ENCODE results near the gene CLIP2.
"Not testable (repeated sequence)": the region's sequence is repeated elsewhere in the genome, so short reads cannot be mapped to it uniquely, and the experiment has no call there.

The CLIP2 gene

DNA sequence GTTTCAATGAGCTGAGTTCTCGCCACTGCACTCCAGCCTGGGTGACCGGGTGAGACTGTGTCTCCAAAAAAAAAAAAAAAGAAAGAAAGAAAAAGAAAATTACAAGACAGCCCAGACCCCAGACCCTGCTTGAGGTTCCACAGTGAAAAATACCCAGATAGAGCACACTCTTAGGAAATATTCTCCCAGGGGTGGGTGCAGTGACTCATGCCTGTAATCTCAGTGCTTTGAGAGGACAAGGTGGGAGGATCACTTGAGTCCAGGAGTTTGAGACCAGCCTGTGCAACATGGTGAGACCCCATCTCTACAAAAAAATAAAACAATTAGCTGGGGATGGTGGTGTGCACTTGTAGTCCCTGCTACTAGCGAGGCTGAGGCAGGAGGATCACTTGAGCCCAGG lies 123.4 kb downstream of the CLIP2 start:
- H3K9me3 ChIP-seq (ENCODE audit: insufficient read depth, low read length, severe bottlenecking): no peaks in the 10 kb centered on the region
- H3K27me3 ChIP-seq (ENCODE audit: insufficient read depth, low read length, poor library complexity): no peaks in the 10 kb centered on the region
- H3K79me2 ChIP-seq (ENCODE audit: insufficient read depth, low read length): no peaks in the 10 kb centered on the region
- no peak overlapping the region for H3K4me3 ChIP-seq (ENCODE audit: low read depth in 1 of 2, low read length in 2 of 2)
- no peaks in the 10 kb centered on the region for H3K36me3 ChIP-seq (ENCODE audit: insufficient read depth, low read length)
- ATAC-seq (ENCODE audit: insufficient read depth, low read depth): no peak
- H4K20me1 ChIP-seq (ENCODE audit: insufficient read depth, low read length): no peaks in the 10 kb centered on the region
- H3K4me1 ChIP-seq (ENCODE audit: insufficient read depth, low read length): no peaks in the 10 kb centered on the region
- H3K9ac ChIP-seq (ENCODE audit: low read depth, low read length): no peak overlapping the region
- no peak overlapping the region for H3K27ac ChIP-seq (ENCODE audit: low read length)
- no peak overlapping the region for H2AFZ ChIP-seq (ENCODE audit: low read depth, low read length)
- no peak for TF ChIP-seq EZH2 (IDR thresholded peaks at IDR 0.05; ENCODE audit: borderline replicate concordance, low read depth, low read length, severe bottlenecking)
- TF ChIP-seq, protein P1, sequence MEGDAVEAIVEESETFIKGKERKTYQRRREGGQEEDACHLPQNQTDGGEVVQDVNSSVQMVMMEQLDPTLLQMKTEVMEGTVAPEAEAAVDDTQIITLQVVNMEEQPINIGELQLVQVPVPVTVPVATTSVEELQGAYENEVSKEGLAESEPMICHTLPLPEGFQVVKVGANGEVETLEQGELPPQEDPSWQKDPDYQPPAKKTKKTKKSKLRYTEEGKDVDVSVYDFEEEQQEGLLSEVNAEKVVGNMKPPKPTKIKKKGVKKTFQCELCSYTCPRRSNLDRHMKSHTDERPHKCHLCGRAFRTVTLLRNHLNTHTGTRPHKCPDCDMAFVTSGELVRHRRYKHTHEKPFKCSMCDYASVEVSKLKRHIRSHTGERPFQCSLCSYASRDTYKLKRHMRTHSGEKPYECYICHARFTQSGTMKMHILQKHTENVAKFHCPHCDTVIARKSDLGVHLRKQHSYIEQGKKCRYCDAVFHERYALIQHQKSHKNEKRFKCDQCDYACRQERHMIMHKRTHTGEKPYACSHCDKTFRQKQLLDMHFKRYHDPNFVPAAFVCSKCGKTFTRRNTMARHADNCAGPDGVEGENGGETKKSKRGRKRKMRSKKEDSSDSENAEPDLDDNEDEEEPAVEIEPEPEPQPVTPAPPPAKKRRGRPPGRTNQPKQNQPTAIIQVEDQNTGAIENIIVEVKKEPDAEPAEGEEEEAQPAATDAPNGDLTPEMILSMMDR (IDR thresholded peaks at IDR 0.05; ENCODE audit: borderline replicate concordance, extremely low read depth, low read length, poor library complexity, severe bottlenecking): no peak
- no peak for DNase-seq
- H3K4me2 ChIP-seq (ENCODE audit: insufficient read depth, low read length): no peak overlapping the region

DNA sequence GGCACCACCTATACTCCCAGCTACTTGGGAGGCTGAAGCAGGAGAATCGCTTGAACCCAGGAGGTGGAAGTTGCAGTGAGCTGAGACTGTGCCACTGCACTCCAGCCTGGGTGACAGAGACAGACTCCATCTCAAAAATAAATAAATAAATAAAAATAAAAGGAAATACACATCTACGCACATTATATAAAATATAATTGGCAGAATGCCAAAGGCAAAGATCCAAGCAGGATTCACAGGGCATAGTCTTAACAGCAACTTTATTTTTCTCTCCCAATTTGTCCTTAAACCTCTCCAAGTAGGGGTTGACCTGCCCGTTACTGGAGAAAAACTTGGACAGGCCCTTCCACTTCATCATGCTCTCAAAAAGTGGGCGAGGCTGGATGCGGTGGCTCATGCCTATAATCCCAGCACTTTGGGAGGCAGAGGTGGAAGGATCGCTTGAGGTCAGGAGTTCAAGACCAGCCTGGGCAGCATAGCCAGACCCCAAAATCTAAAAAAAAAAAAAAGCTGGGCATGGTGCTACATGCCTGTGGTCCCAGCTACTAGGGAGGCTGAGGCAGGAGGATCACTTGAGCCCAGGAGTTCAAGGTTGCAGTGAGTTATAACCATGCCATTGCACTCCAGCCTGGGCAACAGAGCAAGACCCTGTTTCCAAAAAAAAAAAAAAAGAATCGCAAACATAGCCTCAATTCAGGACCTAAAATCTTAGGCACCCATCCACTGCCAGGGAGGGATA lies 125.6 kb downstream of the CLIP2 start:
- H3K27ac ChIP-seq (ENCODE audit: low read length); DNase-seq; H3K9me3 ChIP-seq (ENCODE audit: insufficient read depth, low read length, severe bottlenecking); H3K27me3 ChIP-seq (ENCODE audit: insufficient read depth, low read length, poor library complexity); ATAC-seq (ENCODE audit: insufficient read depth, low read depth); H3K4me2 ChIP-seq (ENCODE audit: insufficient read depth, low read length); H2AFZ ChIP-seq (ENCODE audit: low read depth, low read length); H3K9ac ChIP-seq (ENCODE audit: low read depth, low read length); H3K79me2 ChIP-seq (ENCODE audit: insufficient read depth, low read length); H3K4me1 ChIP-seq (ENCODE audit: insufficient read depth, low read length); H3K4me3 ChIP-seq (ENCODE audit: low read depth in 1 of 2, low read length in 2 of 2); H4K20me1 ChIP-seq (ENCODE audit: insufficient read depth, low read length); H3K36me3 ChIP-seq (ENCODE audit: insufficient read depth, low read length): not testable (repeated sequence)

DNA sequence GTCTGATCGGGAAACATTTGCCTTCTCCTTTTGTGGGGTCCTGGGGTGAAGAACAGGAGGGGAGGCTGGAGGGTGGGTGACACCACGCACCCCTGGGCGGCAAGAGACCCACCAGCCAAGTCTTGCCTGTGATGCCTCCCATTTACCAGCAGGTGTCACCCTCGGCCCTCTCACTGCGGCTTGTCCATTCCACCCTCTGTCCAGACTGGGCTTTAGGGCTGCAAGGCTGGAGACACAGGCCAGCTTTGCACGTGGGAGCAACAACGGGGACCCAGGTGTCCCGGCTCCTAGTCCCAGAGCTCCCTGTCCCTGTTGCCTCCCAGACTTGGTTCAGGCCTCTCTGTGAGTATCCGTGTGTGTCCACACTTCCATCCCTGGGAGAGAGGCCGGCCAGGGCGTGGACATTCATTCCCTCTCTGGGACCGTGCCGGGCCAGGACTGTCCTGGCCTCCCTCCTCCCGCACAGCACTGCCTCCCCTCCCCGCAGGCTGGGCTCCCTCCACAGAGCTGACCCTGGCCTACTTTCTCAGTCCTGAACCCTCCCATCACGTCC lies 128.3 kb downstream of the CLIP2 start:
- no peaks in the 10 kb centered on the region for H3K36me3 ChIP-seq (ENCODE audit: insufficient read depth, low read length)
- ATAC-seq (ENCODE audit: insufficient read depth, low read depth) (peak; percentile 79), DNase-seq (peak; percentile 43)

DNA sequence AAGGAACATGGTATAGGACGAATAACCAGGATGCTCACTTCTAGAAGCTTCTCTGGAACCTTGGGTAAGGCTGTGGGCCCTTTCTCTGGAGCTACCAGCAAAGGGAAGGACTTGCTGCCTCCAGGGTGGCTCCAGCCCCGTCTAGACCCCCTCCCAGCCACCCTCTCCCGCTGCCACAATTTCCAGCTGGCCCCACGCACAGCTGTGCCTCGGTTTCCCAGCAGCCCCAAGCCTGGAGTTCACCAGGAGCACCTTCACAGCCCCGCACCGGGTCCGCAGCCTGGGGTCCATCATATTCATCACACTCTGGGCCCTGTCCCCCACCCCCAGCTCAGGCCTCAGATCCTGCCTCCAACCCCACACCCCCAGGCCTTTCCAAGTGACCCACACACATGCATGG lies 128.9 kb downstream of the CLIP2 start:
- Histone ChIP-seq H3K36me3 (ENCODE audit: insufficient read depth, low read length) (no peaks in the 10 kb centered on the region), H3K27ac (ENCODE audit: low read length) (no peak overlapping the region), H3K4me1 (ENCODE audit: insufficient read depth, low read length) (no peaks in the 10 kb centered on the region), H3K79me2 (ENCODE audit: insufficient read depth, low read length) (no peaks in the 10 kb centered on the region), H3K9ac (ENCODE audit: low read depth, low read length) (no peak overlapping the region), H2AFZ (ENCODE audit: low read depth, low read length) (no peak overlapping the region), H4K20me1 (ENCODE audit: insufficient read depth, low read length) (no peaks in the 10 kb centered on the region), H3K27me3 (ENCODE audit: insufficient read depth, low read length, poor library complexity) (no peaks in the 10 kb centered on the region), H3K9me3 (ENCODE audit: insufficient read depth, low read length, severe bottlenecking) (no peaks in the 10 kb centered on the region), H3K4me2 (ENCODE audit: insufficient read depth, low read length) (no peak overlapping the region), H3K4me3 (ENCODE audit: low read depth in 1 of 2, low read length in 2 of 2) (no peak overlapping the region)
- ATAC-seq (ENCODE audit: insufficient read depth, low read depth): no peak
- DNase-seq: no peak
- TF ChIP-seq, protein P1 (IDR thresholded peaks at IDR 0.05; ENCODE audit: borderline replicate concordance, extremely low read depth, low read length, poor library complexity, severe bottlenecking): no peak
- TF ChIP-seq EZH2 (IDR thresholded peaks at IDR 0.05; ENCODE audit: borderline replicate concordance, low read depth, low read length, severe bottlenecking): no peak

More for the DNA sequence above, 128.3 kb downstream of the CLIP2 start:
- no peak overlapping the region for H2AFZ ChIP-seq (ENCODE audit: low read depth, low read length)
- TF ChIP-seq EZH2 (IDR thresholded peaks at IDR 0.05; ENCODE audit: borderline replicate concordance, low read depth, low read length, severe bottlenecking): no peak
- TF ChIP-seq, protein P1 (IDR thresholded peaks at IDR 0.05; ENCODE audit: borderline replicate concordance, extremely low read depth, low read length, poor library complexity, severe bottlenecking): peak; percentile 97
- H3K4me3 ChIP-seq (ENCODE audit: low read depth in 1 of 2, low read length in 2 of 2): no peak overlapping the region
- H4K20me1 ChIP-seq (ENCODE audit: insufficient read depth, low read length): no peaks in the 10 kb centered on the region
- H3K27me3 ChIP-seq (ENCODE audit: insufficient read depth, low read length, poor library complexity): no peaks in the 10 kb centered on the region
- no peak overlapping the region for H3K27ac ChIP-seq (ENCODE audit: low read length)
- H3K9ac ChIP-seq (ENCODE audit: low read depth, low read length): no peak overlapping the region
- no peaks in the 10 kb centered on the region for H3K9me3 ChIP-seq (ENCODE audit: insufficient read depth, low read length, severe bottlenecking)
- no peaks in the 10 kb centered on the region for H3K4me1 ChIP-seq (ENCODE audit: insufficient read depth, low read length)
- H3K4me2 ChIP-seq (ENCODE audit: insufficient read depth, low read length): no peak overlapping the region
- no peaks in the 10 kb centered on the region for H3K79me2 ChIP-seq (ENCODE audit: insufficient read depth, low read length)
